C1 segment of cervical spinal cord (tissue), 14 donors: ENCODE results near the gene BRMS1.

Experiments used
- DNase-seq, 14 donors: peaks; one replicate each; lab custom pipeline; 2025; lab: John Stamatoyannopoulos, UW

BRMS1 gene

GRCh38 chr11:66337103-66337899 lies 7.6 kb downstream of the BRMS1 start:
- DNase-seq = no peak

GRCh38 chr11:66336234-66337102 lies 8.4 kb downstream of the BRMS1 start, which contains the start of gene RIN1:
Gene RIN1 (minus strand): TSS chr11:66336434. CDS start chr11:66336402, 32 bp downstream.
- peak in 4 of 14 donors; percentile 22 to 94 (median 50) for DNase-seq

GRCh38 chr11:66335531-66336233 lies 9.2 kb downstream of the BRMS1 start:
- peak in 1 of 14 donors; percentile 47 for DNase-seq

- peak in 1 of 14 donors; percentile 53 for DNase-seq
Measured at GRCh38 chr11:66334605-66335442, 10.1 kb downstream of the BRMS1 start.

GRCh38 chr11:66333896-66334604 lies 10.9 kb downstream of the BRMS1 start:
- peak in 1 of 14 donors; percentile 53 for DNase-seq

GRCh38 chr11:66333220-66333877 lies 11.6 kb downstream of the BRMS1 start:
- no peak for DNase-seq

- no peak for DNase-seq
Measured at GRCh38 chr11:66332371-66333219, 12.3 kb downstream of the BRMS1 start.

GRCh38 chr11:66331542-66332370 lies 13.1 kb downstream of the BRMS1 start:
- DNase-seq = no peak

- no peak for DNase-seq
Measured at GRCh38 chr11:66330931-66331330, 14.0 kb downstream of the BRMS1 start.

GRCh38 chr11:66329165-66329673 lies 15.7 kb downstream of the BRMS1 start:
- no peak for DNase-seq

- peak in 12 of 14 donors; percentile 11 to 70 (median 48) for DNase-seq
Measured at GRCh38 chr11:66328302-66329144, 16.4 kb downstream of the BRMS1 start.

GRCh38 chr11:66328031-66328301 lies 16.9 kb downstream of the BRMS1 start:
- DNase-seq = no peak

GRCh38 chr11:66327171-66328030 lies 17.5 kb downstream of the BRMS1 start:
- DNase-seq = no peak

GRCh38 chr11:66326261-66327111 lies 18.4 kb downstream of the BRMS1 start:
- DNase-seq = no peak

GRCh38 chr11:66325263-66325671 lies 19.6 kb downstream of the BRMS1 start:
- no peak for DNase-seq
